Natural killer cell (primary cell): ENCODE measurements around the gene KRT74. TPM values are rescaled to one million over a fixed set of nuclear protein-coding genes. Genes with fewer than 3 reads are reported as not detected.
A peak's percentile ranks its signal among the peaks of the same experiment; 100 is the strongest.

Experiments used
- ATAC-seq, 3 donors: fragments of 150-1000 bp in 2 of 3; fragments of 200-7000 bp in 1 of 3; cut with Tn5 transposase; 1 replicate in 1 of 3; 2 replicates in 2 of 3; pipeline ENCODE4 v1.10.0; 2021; ENCODE audit warnings: mild to moderate bottlenecking in 2 of 3, moderate library complexity in 2 of 3
- DNase-seq, 2 donors: peaks; one replicate each; pipeline versions ENCODE4 v3.0.0 to v3.0.0-alpha.2; 2013 to 2021; ENCODE audit warnings: mixed read lengths in 1 of 2
- H3K27ac ChIP-seq: one replicate; pipeline ENCODE4 v1.5.1; 2013; ENCODE audit warnings: mild to moderate bottlenecking, low read length
- H3K27me3 ChIP-seq: one replicate; pipeline ENCODE4 v1.6.1; 2013; ENCODE audit warnings: low read length; ENCODE audit not compliant: control insufficient read depth, insufficient read depth
- H3K36me3 ChIP-seq: one replicate; pipeline ENCODE4 v1.6.1; 2013; ENCODE audit warnings: low read length; ENCODE audit not compliant: control insufficient read depth, insufficient read depth
- H3K4me1 ChIP-seq: one replicate; pipeline ENCODE4 v1.6.1; 2013; ENCODE audit warnings: low read length; ENCODE audit not compliant: control insufficient read depth, insufficient read depth
- H3K4me3 ChIP-seq: one replicate; pipeline ENCODE4 v1.5.1; 2013; ENCODE audit warnings: low read length
- H3K9me3 ChIP-seq: one replicate; pipeline ENCODE4 v1.6.1; 2013; ENCODE audit warnings: low read length; ENCODE audit not compliant: control insufficient read depth, insufficient read depth
- H3K27ac Mint-ChIP-seq, 2 donors: one replicate each; pipeline ENCODE4 v1.8.0; 2022; ENCODE audit warnings: mild to moderate bottlenecking in 2 of 2, mixed read lengths in 2 of 2, moderate library complexity in 1 of 2
- H3K27me3 Mint-ChIP-seq, 2 donors: one replicate each; pipeline ENCODE4 v1.8.0; 2022; ENCODE audit warnings: low read depth in 2 of 2, mixed read lengths in 2 of 2
- H3K36me3 Mint-ChIP-seq: one replicate; pipeline ENCODE4 v1.8.0; 2022; ENCODE audit warnings: mixed read lengths
- H3K4me1 Mint-ChIP-seq, 2 donors: one replicate each; pipeline ENCODE4 v1.8.0; 2022; ENCODE audit warnings: mixed read lengths in 2 of 2
- H3K4me3 Mint-ChIP-seq: one replicate; pipeline ENCODE4 v1.8.0; 2022; ENCODE audit warnings: mild to moderate bottlenecking, moderate library complexity, mixed read lengths
- H3K9me3 Mint-ChIP-seq, 2 donors: one replicate each; pipeline ENCODE4 v1.8.0; 2022; ENCODE audit warnings: mixed read lengths in 2 of 2
- CTCF ChIP-seq: fragments of 200-600 bp; IDR thresholded peaks from one replicate; pipeline ENCODE4 v1.8.0; 2022; ENCODE audit warnings: antibody characterized with exemption
- WGBS: methylation state at CpG from one replicate; pipeline ENCODE4 v1.1.7; 2013; ENCODE audit warnings: missing lambda C conversion rate; ENCODE audit not compliant: insufficient coverage; 5-methylcytosine and 5-hydroxymethylcytosine counted together
- intact Hi-C: fragments of 100-400 bp; cut with micrococcal nuclease; formaldehyde crosslinking; loops from one replicate; pipeline ENCODE4 v1.14.2; 2022
- total RNA-seq, 4 donors: library from RNA; stranded (reverse); fragments of 120-200 nt in 1 of 4; gene quantifications; one replicate each; pipeline versions ENCODE4 v1.2.3 to v1.2.4, GENCODE V29; 2013 to 2022

The KRT74 gene
- total RNA-seq, 3 donors from 2014 or later (not counting 1 experiment from before 2014, with no cell fraction given), result 0.38 to 1.2 (median 0.38) TPM

DNA sequence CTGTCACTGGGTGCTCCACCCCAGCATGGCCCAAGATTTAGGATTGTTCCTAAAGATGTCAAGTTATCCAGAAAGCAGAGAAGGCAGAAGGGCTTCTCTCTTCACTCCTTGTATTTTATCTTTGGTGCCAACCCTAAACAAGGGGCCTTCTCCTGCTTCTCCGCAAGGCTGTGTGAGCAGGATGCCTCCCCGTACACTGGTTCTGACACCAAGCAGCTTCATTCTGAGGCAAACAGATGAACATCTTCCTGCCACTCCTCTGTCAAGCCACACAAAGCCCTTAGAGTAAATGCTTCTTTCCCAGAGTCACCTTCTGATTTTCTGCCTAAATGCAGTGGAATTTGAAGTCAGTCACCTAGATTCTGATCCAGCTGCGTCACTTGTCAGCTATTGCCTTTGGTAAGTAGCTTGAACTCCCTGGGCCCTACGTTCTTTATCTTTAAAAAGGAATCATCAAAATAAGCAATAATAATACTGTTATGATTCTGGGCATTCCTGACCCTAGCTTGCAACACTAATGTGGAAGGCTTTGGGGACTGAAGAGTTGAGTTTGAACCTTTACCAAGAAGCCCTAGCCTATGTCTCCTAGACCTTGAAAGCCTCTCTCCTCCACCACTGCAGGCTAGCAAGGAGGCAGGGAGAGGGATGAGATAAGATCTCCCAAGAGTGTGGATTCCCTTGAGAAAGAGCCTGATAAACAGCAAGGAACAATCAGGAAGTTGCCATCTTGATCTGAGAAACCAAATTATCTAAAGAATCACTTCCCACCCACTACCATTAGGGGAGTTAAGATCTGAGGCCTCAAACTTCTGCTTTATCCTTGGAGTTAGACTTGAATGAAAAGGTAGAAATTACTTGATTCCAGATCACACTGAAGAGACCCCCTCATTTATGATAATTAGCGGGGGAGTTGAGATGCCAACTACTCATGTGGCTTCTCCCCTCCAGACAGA, 39.1 kb upstream of the KRT74 start:
- Histone ChIP-seq H3K4me3 (no peak overlapping the region), H3K36me3 (no peaks in the 10 kb centered on the region), H3K27me3 (no peaks in the 10 kb centered on the region), H3K4me1 (peaks cover 32% of the 10 kb centered on the region), H3K27ac (no peak overlapping the region), H3K9me3 (no peaks in the 10 kb centered on the region)
- DNase-seq (no peak), ATAC-seq (no peak)
- peaks cover 3% of the 10 kb centered on the region for H3K36me3 Mint-ChIP-seq
- no peak overlapping the region for H3K4me3 Mint-ChIP-seq
- peaks cover 62 to 71% of the 10 kb centered on the region in 2 donors for H3K4me1 Mint-ChIP-seq
- TF ChIP-seq CTCF, result no peak
- WGBS, result 96% methylated on average over 4 of the region's 5 CpGs
- peak overlapping the region; percentile 69 to 72 for H3K27ac Mint-ChIP-seq
- no peaks in the 10 kb centered on the region for H3K9me3 Mint-ChIP-seq
- peaks cover 0 to 8% of the 10 kb centered on the region in 2 donors for H3K27me3 Mint-ChIP-seq
- intact Hi-C loops, result no loop called here

DNA sequence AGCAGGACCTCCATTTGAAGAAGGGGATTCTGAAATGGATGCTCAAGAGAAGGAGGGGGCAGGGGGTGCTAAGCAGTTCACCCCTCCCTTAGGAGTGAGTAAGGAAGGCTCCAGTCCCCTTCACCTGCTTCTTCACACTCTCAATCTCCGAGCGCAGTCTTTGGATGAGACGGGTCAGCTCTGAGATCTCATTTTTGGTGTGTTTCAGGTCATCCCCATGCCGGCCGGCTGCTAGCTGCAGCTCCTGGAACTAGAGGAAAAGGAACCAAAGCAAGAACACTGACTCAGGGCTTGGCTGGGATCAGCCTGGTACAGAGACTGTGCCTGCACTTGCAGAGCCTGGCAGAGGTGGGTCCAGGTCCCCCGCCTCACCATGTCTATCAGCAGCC, 37.4 kb upstream of the KRT74 start:
- H3K4me1 Mint-ChIP-seq, result peaks cover 58 to 61% of the 10 kb centered on the region in 2 donors

DNA sequence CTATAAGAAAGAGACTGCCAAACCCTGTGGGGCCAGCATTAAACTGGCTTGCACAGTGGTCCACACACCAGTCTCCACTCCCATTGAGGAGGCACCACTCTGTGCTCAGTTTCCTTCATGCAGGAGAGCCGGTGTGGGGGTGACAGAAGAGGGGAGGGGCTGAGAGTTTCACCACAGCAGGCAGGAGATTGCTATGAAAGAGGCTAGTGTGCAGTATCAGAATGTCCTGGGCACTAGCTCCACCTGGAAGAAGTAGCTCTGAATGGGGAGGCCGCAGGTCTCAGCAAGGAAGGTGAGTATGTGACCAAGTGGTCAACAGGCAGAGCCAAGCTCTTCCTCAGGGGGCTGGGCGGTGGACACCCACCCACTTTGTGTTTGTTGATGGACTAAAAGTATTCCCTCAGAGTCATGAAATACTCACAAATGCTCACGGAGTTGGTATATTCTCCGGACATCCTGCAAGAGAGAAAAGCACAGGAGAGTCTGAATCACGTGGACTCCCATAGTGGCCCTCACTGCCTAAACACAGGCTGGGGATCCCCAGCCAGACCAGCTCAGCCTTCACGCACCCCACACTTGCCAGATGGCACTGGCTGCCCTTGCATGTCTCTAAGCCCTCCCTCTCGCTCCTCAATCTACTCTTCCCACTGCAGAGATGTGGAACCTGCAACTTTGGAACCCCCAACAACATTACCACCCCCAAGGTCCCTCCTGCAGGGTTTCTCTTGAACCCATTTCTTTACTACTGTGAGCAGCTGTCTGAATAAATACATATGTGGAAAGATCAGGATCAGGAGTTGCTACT, 35.4 kb upstream of the KRT74 start:
- H3K27ac Mint-ChIP-seq, result peak overlapping the region; percentile 24 to 68
- no peaks in the 10 kb centered on the region for H3K36me3 ChIP-seq
- H3K4me1 Mint-ChIP-seq, result peaks cover 49 to 58% of the 10 kb centered on the region in 2 donors
- no peaks in the 10 kb centered on the region for H3K9me3 Mint-ChIP-seq
- ATAC-seq, result no peak
- no peaks in the 10 kb centered on the region for H3K27me3 ChIP-seq
- H3K36me3 Mint-ChIP-seq, result peaks cover 14% of the 10 kb centered on the region
- peaks cover 0 to 7% of the 10 kb centered on the region in 2 donors for H3K27me3 Mint-ChIP-seq
- intact Hi-C loops, result no loop called here
- DNase-seq, result no peak
- WGBS, result 86% methylated on average over 8 of the region's 8 CpGs
- H3K27ac ChIP-seq, result no peak overlapping the region
- H3K9me3 ChIP-seq, result no peaks in the 10 kb centered on the region
- H3K4me1 ChIP-seq, result peaks cover 22% of the 10 kb centered on the region
- TF ChIP-seq CTCF, result no peak
- H3K4me3 Mint-ChIP-seq, result peak overlapping the region; percentile 7
- no peak overlapping the region for H3K4me3 ChIP-seq

More for the DNA sequence above, 37.4 kb upstream of the KRT74 start:
- no peak for ATAC-seq
- intact Hi-C loops, result no loop called here
- H3K9me3 Mint-ChIP-seq, result no peaks in the 10 kb centered on the region
- peak overlapping the region; percentile 69 to 72 for H3K27ac Mint-ChIP-seq
- no peak overlapping the region for H3K4me3 Mint-ChIP-seq
- H3K4me1 ChIP-seq, result peaks cover 32% of the 10 kb centered on the region
- no peak overlapping the region for H3K27ac ChIP-seq
- H3K27me3 Mint-ChIP-seq, result peaks cover 0 to 3% of the 10 kb centered on the region in 2 donors
- H3K4me3 ChIP-seq, result no peak overlapping the region
- DNase-seq, result no peak
- H3K9me3 ChIP-seq, result no peaks in the 10 kb centered on the region
- no peaks in the 10 kb centered on the region for H3K36me3 ChIP-seq
- H3K36me3 Mint-ChIP-seq, result peaks cover 14% of the 10 kb centered on the region
- H3K27me3 ChIP-seq, result no peaks in the 10 kb centered on the region
- no peak for TF ChIP-seq CTCF
- WGBS, result 95% methylated on average over 6 of the region's 6 CpGs
